ENCODE results near the gene RFX1. TPM values are rescaled to one million over a fixed set of nuclear protein-coding genes. Genes with fewer than 3 reads are reported as not detected.

The RFX1 gene
- total RNA-seq, 4 donors from 2014 or later = 4.5 to 9.2 (median 6.1) TPM

GRCh38 chr19:13995017-13995728, 10.9 kb downstream of the RFX1 start:
- intact Hi-C loops (cut with DNase I; ENCODE audit: low total_unique reads) = no loop called here
- TF ChIP-seq CTCF (IDR thresholded peaks at IDR 0.05) (no peak), POLR2A (IDR thresholded peaks at IDR 0.05) (no peak)
- no peak overlapping the region for H3K4me3 ChIP-seq (ENCODE audit: low read depth, poor library complexity, severe bottlenecking)
- 77 to 86% methylated on average over 12 to 13 of the region's 13 CpGs for WGBS, 2 donors
- DNase-seq (ENCODE audit: low spot score in 2 of 2) = no peak

- no peak for DNase-seq (ENCODE audit: low spot score in 2 of 2)
- no peak overlapping the region for H3K4me3 ChIP-seq (ENCODE audit: low read depth, poor library complexity, severe bottlenecking)
- 79 to 90% methylated on average over 22 of the region's 22 CpGs for WGBS, 2 donors
- TF ChIP-seq POLR2A (IDR thresholded peaks at IDR 0.05) = no peak
- no peak for TF ChIP-seq CTCF (IDR thresholded peaks at IDR 0.05)
- intact Hi-C loops (cut with DNase I; ENCODE audit: low total_unique reads) = no loop called here
These were observed 12.4 kb downstream of the RFX1 start for GRCh38 chr19:13993590-13994300.

- intact Hi-C loops (cut with DNase I; ENCODE audit: low total_unique reads) = no loop called here
- no peak overlapping the region for H3K4me3 ChIP-seq (ENCODE audit: low read depth, poor library complexity, severe bottlenecking)
- no peak for TF ChIP-seq CTCF (IDR thresholded peaks at IDR 0.05)
- no peak for TF ChIP-seq POLR2A (IDR thresholded peaks at IDR 0.05)
- DNase-seq (ENCODE audit: low spot score in 2 of 2) = no peak
- WGBS, 2 donors = 94 to 97% methylated on average over 7 of the region's 7 CpGs
These were observed 14.1 kb downstream of the RFX1 start for GRCh38 chr19:13992025-13992424.

GRCh38 chr19:13990085-13990484, 16.0 kb downstream of the RFX1 start:
- WGBS, 2 donors = 92 to 94% methylated on average over 8 of the region's 8 CpGs
- intact Hi-C loops (cut with DNase I; ENCODE audit: low total_unique reads) = no loop called here
- TF ChIP-seq POLR2A (IDR thresholded peaks at IDR 0.05) = no peak
- no peak for TF ChIP-seq CTCF (IDR thresholded peaks at IDR 0.05)
- DNase-seq (ENCODE audit: low spot score in 2 of 2) = no peak
- H3K4me3 ChIP-seq (ENCODE audit: low read depth, poor library complexity, severe bottlenecking) = no peak overlapping the region

- TF ChIP-seq POLR2A (IDR thresholded peaks at IDR 0.05) (no peak), CTCF (IDR thresholded peaks at IDR 0.05) (no peak)
- 84 to 88% methylated on average over 7 of the region's 7 CpGs for WGBS, 2 donors
These were observed 16.6 kb downstream of the RFX1 start for GRCh38 chr19:13989487-13989886.

More at GRCh38 chr19:13989487-13989886, 16.6 kb downstream of the RFX1 start:
- intact Hi-C loops (cut with DNase I; ENCODE audit: low total_unique reads) = no loop called here
- no peak overlapping the region for H3K4me3 ChIP-seq (ENCODE audit: low read depth, poor library complexity, severe bottlenecking)
- DNase-seq (ENCODE audit: low spot score in 2 of 2) = no peak

All from lower leg skin (tissue), 4 donors.